D341Med (cell line): ENCODE results near the gene GPT2.
A peak's percentile ranks its signal among the peaks of the same experiment; 100 is the strongest.

ENCODE experiments used
- DNase-seq: peaks from one replicate; pipeline ENCODE4 v3.0.0; 2012; ENCODE audit warnings: low spot score

Gene GPT2

GRCh38 chr16:46896314-46896968, 12.3 kb downstream of the GPT2 start:
- DNase-seq: no peak

- no peak for DNase-seq
Observed at GRCh38 chr16:46897471-46897870, 13.3 kb downstream of the GPT2 start.

- DNase-seq: peak; percentile 17
Observed at GRCh38 chr16:46898006-46898405, 13.8 kb downstream of the GPT2 start.

GRCh38 chr16:46899443-46900143, 15.4 kb downstream of the GPT2 start:
- DNase-seq: no peak

GRCh38 chr16:46900455-46901235, 16.5 kb downstream of the GPT2 start:
- DNase-seq: no peak

GRCh38 chr16:46901709-46902108, 17.5 kb downstream of the GPT2 start:
- DNase-seq: no peak

GRCh38 chr16:46903255-46903905, 19.2 kb downstream of the GPT2 start:
- DNase-seq: no peak

- DNase-seq: no peak
Observed at GRCh38 chr16:46904471-46904870, 20.3 kb downstream of the GPT2 start.

GRCh38 chr16:46906360-46907060, 22.3 kb downstream of the GPT2 start:
- DNase-seq: no peak

- DNase-seq: no peak
Observed at GRCh38 chr16:46907061-46907774, 23.1 kb downstream of the GPT2 start.

GRCh38 chr16:46908540-46909372, 24.6 kb downstream of the GPT2 start:
- DNase-seq: peak; percentile 75

- DNase-seq: no peak
Observed at GRCh38 chr16:46911038-46911437, 26.9 kb downstream of the GPT2 start.

GRCh38 chr16:46911650-46912049, 27.5 kb downstream of the GPT2 start:
- DNase-seq: no peak

- DNase-seq: no peak
Observed at GRCh38 chr16:46914556-46915201, 30.5 kb downstream of the GPT2 start.

- DNase-seq: no peak
Observed at GRCh38 chr16:46915483-46916025, 31.4 kb downstream of the GPT2 start.

- peak; percentile 36 for DNase-seq
Observed at GRCh38 chr16:46916980-46917379, 32.8 kb downstream of the GPT2 start.

- DNase-seq: peak; percentile 16
Observed at GRCh38 chr16:46918400-46918799, 34.2 kb downstream of the GPT2 start.

GRCh38 chr16:46918905-46919792, 35.0 kb downstream of the GPT2 start:
- DNase-seq: no peak
